GM19099 (cell line): ENCODE measurements around the gene FBXO27.

ENCODE experiments used
- POLR2A ChIP-seq: IDR thresholded peaks from 3 replicates; pipeline ENCODE4 v1.6.1; 2011; ENCODE audit warnings: low read depth; ENCODE audit not compliant: insufficient read length; ENCODE audit errors: extremely low read depth

The FBXO27 gene

DNA sequence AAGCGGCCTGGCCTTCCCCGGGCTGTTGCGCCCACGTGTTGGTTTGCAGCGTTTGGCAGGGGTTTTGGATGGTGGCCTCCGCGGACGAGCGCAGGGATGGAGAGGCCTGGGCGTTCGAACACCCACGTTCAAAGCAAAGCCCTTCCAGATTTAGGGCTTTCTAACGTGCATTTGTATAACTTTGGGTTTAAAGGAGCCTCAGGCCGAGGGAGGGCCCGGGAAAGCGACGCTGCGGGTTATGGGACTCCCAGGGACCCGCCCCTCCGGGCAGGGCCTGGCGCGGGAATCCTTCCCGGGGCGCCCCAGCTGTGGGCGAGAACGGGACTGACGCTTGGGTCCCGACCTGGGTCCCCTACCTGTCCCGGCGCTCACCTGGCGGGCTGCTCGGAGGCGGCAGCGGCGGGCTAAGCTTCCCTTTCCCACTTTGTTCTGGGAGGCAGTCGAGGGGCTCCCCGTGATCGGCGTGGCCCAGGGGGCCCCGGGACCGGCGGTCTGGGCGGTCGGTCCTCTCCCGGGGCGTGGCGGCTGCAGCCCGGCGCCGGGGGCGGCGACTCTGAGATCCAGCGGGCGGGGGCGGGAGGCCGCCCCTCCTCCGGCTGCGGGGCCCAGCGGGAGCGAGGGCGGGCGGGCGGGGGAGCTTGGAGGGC lies 57.0 kb downstream of the FBXO27 start, which contains the start of gene FBXO17:
Gene FBXO17 (minus strand): TSS at position 529 of the 647 bp plus-strand sequence. CDS start 25,423 bp downstream, outside the sequence.
- no peak for TF ChIP-seq POLR2A

DNA sequence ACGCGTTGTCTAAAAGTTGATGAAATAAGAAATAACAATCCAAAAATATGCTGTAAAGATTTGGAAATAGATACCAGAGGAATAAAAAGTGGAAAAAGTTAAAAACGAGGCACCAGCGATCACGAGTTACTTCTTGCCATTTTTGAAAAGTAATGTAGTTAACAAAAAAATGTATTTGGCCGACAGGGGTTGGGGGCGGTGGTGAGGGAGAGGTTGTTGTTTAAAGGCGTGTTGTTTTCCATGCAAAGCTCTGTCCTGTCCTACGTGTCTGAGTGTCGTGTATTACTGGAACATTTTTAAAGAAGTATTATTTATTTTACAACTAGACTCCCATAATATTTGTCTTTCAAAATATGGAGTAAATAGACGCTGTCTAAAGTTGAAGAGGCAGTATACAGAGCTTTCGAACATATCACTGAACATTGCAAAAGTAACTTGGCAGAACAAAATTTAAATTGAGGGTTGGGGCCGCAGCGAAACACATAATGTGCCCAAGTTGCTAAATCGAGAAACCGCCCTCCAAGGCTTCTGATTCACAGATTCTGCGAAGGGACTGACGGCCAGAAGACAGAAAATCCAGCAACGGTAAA lies 57.6 kb downstream of the FBXO27 start:
- TF ChIP-seq POLR2A: no peak
